ENCODE results near the gene ATP6V1A.

The ATP6V1A gene

GRCh38 chr3:113728661-113729060, 18.2 kb upstream of the ATP6V1A start:
- peaks cover 38% of the 10 kb centered on the region for H4K20me1 ChIP-seq (ENCODE audit: control insufficient read depth, insufficient read depth, low read depth, low read length)

GRCh38 chr3:113730550-113730949, 16.3 kb upstream of the ATP6V1A start:
- Histone ChIP-seq H3K79me2 (ENCODE audit: control insufficient read depth, low read length) (peaks cover 99% of the 10 kb centered on the region), H3K9me2 (replicated peaks; ENCODE audit: control insufficient read depth, low read length) (no peaks in the 10 kb centered on the region), H3K4me2 (ENCODE audit: low read length) (no peak overlapping the region), H3K4me1 (ENCODE audit: control insufficient read depth, low read length) (no peaks in the 10 kb centered on the region), H3K4me3 (ENCODE audit: low read length) (no peak overlapping the region), H3F3A (ENCODE audit: control insufficient read depth, insufficient read depth) (peaks cover 7% of the 10 kb centered on the region), H3K9me3 (ENCODE audit: control insufficient read depth, insufficient read depth, low read length) (no peaks in the 10 kb centered on the region), H3K36me3 (ENCODE audit: control insufficient read depth, low read length) (peaks cover 89% of the 10 kb centered on the region), H3K27ac (ENCODE audit: low read depth, low read length) (no peak overlapping the region), H3K27me3 (ENCODE audit: control insufficient read depth, low read length) (no peaks in the 10 kb centered on the region), H4K20me1 (ENCODE audit: control insufficient read depth, insufficient read depth, low read depth, low read length) (peaks cover 50% of the 10 kb centered on the region)
- TF ChIP-seq EZH2phosphoT487 (IDR thresholded peaks at IDR 0.05; ENCODE audit: borderline replicate concordance, low read length), result no peak
- no peak for TF ChIP-seq CTCF (IDR thresholded peaks at IDR 0.05; ENCODE audit: low read depth, low read length, poor library complexity, severe bottlenecking)

More at GRCh38 chr3:113728661-113729060, 18.2 kb upstream of the ATP6V1A start:
- Histone ChIP-seq H3K4me3 (ENCODE audit: low read length) (no peak overlapping the region), H3K9me2 (replicated peaks; ENCODE audit: control insufficient read depth, low read length) (no peaks in the 10 kb centered on the region), H3K36me3 (ENCODE audit: control insufficient read depth, low read length) (peaks cover 90% of the 10 kb centered on the region), H3K4me1 (ENCODE audit: control insufficient read depth, low read length) (no peaks in the 10 kb centered on the region), H3K27me3 (ENCODE audit: control insufficient read depth, low read length) (no peaks in the 10 kb centered on the region), H3K27ac (ENCODE audit: low read depth, low read length) (no peak overlapping the region), H3K4me2 (ENCODE audit: low read length) (no peak overlapping the region), H3K79me2 (ENCODE audit: control insufficient read depth, low read length) (peaks cover 100% of the 10 kb centered on the region), H3K9me3 (ENCODE audit: control insufficient read depth, insufficient read depth, low read length) (no peaks in the 10 kb centered on the region), H3F3A (ENCODE audit: control insufficient read depth, insufficient read depth) (peaks cover 7% of the 10 kb centered on the region)
- TF ChIP-seq EZH2phosphoT487 (IDR thresholded peaks at IDR 0.05; ENCODE audit: borderline replicate concordance, low read length) (no peak), CTCF (IDR thresholded peaks at IDR 0.05; ENCODE audit: low read depth, low read length, poor library complexity, severe bottlenecking) (no peak)

DNA sequence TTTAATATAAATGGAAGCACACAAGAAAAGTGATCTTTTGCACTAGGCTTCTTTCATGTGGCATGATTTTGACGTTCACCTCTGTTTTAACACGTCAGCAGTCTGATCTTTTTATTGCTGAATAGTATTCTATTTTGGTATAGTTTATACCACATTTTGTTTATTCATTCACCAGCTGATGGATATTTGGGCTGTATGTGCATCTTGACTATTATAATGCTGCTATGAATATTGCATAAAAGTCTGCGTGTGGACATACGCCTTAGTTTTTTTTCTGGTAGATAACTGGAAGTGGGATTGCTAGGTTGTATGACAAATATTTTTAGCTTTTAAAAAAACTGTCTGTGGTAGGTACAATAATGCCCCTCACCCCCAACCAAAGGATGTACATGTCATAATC, 15.1 kb upstream of the ATP6V1A start:
- Histone ChIP-seq H3K9me3 (ENCODE audit: control insufficient read depth, insufficient read depth, low read length) (no peaks in the 10 kb centered on the region), H3K4me3 (ENCODE audit: low read length) (no peak overlapping the region), H3K4me1 (ENCODE audit: control insufficient read depth, low read length) (peaks cover 2% of the 10 kb centered on the region), H4K20me1 (ENCODE audit: control insufficient read depth, insufficient read depth, low read depth, low read length) (peaks cover 58% of the 10 kb centered on the region), H3K27me3 (ENCODE audit: control insufficient read depth, low read length) (no peaks in the 10 kb centered on the region), H3K36me3 (ENCODE audit: control insufficient read depth, low read length) (peaks cover 91% of the 10 kb centered on the region), H3K27ac (ENCODE audit: low read depth, low read length) (no peak overlapping the region), H3K9me2 (replicated peaks; ENCODE audit: control insufficient read depth, low read length) (no peaks in the 10 kb centered on the region), H3K79me2 (ENCODE audit: control insufficient read depth, low read length) (peaks cover 99% of the 10 kb centered on the region), H3K4me2 (ENCODE audit: low read length) (no peak overlapping the region), H3F3A (ENCODE audit: control insufficient read depth, insufficient read depth) (peaks cover 7% of the 10 kb centered on the region)
- TF ChIP-seq EZH2phosphoT487 (IDR thresholded peaks at IDR 0.05; ENCODE audit: borderline replicate concordance, low read length) (no peak), CTCF (IDR thresholded peaks at IDR 0.05; ENCODE audit: low read depth, low read length, poor library complexity, severe bottlenecking) (no peak)
